Spleen (tissue), 11 donors: ENCODE results near the gene CEP68. TPM values are rescaled to one million over a fixed set of nuclear protein-coding genes. Genes with fewer than 3 reads are reported as not detected.

Experiments used
- DNase-seq: peaks from one replicate; pipeline ENCODE4 v3.0.0-alpha.2; 2020
- H3K27ac ChIP-seq, 8 donors: fragments of 200-600 bp; sonication (generic) in 7 of 8; 1 replicate in 4 of 8; 2 replicates in 4 of 8; pipeline versions ENCODE4 v1.5.0 to v1.8.0; 2016 to 2021; ENCODE audit warnings: inconsistent platforms in 4 of 8, mild to moderate bottlenecking in 4 of 8, moderate library complexity in 1 of 8
- H3K27me3 ChIP-seq, 7 donors: fragments of 200-600 bp; sonication (generic) in 6 of 7; replicated peaks in 1 of 7; 1 replicate in 4 of 7; 2 replicates in 3 of 7; pipeline versions ENCODE4 v1.5.0 to v1.8.0; 2016 to 2021; ENCODE audit warnings: inconsistent platforms in 3 of 7, mild to moderate bottlenecking in 1 of 7
- H3K36me3 ChIP-seq, 6 donors: fragments of 200-600 bp; sonication (generic) in 5 of 6; 1 replicate in 4 of 6; 2 replicates in 2 of 6; pipeline versions ENCODE4 v1.5.0 to v1.8.0; 2016 to 2021; ENCODE audit warnings: inconsistent platforms in 2 of 6
- H3K4me1 ChIP-seq, 6 donors: fragments of 200-600 bp; sonication (generic) in 5 of 6; 1 replicate in 3 of 6; 2 replicates in 3 of 6; pipeline versions ENCODE4 v1.5.0 to v1.8.0; 2016 to 2021; ENCODE audit warnings: inconsistent platforms in 3 of 6
- H3K4me3 ChIP-seq, 8 donors: fragments of 200-600 bp; sonication (generic) in 7 of 8; 1 replicate in 4 of 8; 2 replicates in 4 of 8; pipeline versions ENCODE4 v1.5.0 to v1.8.0; 2016 to 2021; ENCODE audit warnings: inconsistent platforms in 4 of 8, mild to moderate bottlenecking in 4 of 8, moderate library complexity in 2 of 8
- H3K9me3 ChIP-seq, 8 donors: fragments of 200-600 bp; sonication (generic) in 7 of 8; 1 replicate in 4 of 8; 2 replicates in 4 of 8; pipeline versions ENCODE4 v1.5.0 to v1.8.0; 2016 to 2021; ENCODE audit warnings: inconsistent platforms in 4 of 8
- POLR2A ChIP-seq, 3 donors: fragments of 450-650 bp; IDR thresholded peaks; one replicate each; pipeline ENCODE4 v1.5.1; 2017; ENCODE audit warnings: antibody characterized with exemption in 3 of 3, mild to moderate bottlenecking in 1 of 3
- POLR2AphosphoS5 ChIP-seq, 3 donors: sonication (generic); formaldehyde crosslinking; IDR thresholded peaks; one replicate each; pipeline ENCODE4 v1.5.1; 2017; ENCODE audit warnings: antibody characterized with exemption in 3 of 3
- WGBS, 5 donors: extraction: QIAGEN DNeasy Blood & Tissue Kit in 3 of 5; methylation state at CpG; one replicate each; pipeline versions ENCODE4 v1.1.5 to v1.1.7; 2013 to 2018; 5-methylcytosine and 5-hydroxymethylcytosine counted together
- intact Hi-C: fragments of 100-400 bp; cut with DNase I; formaldehyde crosslinking; loops from one replicate; pipeline ENCODE4 v1.15.0; 2023; ENCODE audit warnings: low total_unique reads
- polyA plus RNA-seq, 3 donors: library from polyadenylated mRNA; stranded (reverse); fragments of 200-250 nt; gene quantifications; one replicate each; pipeline ENCODE4 v1.2.1, GENCODE V29; 2013
- total RNA-seq, 7 donors: library from RNA; depleted of rRNA in 3 of 7; stranded (reverse); fragments of >200 nt in 3 of 7; fragmentation: NEBNext Ultra II Directional in 4 of 7; extraction: Animal tissue kit (Norgen Biotek cat#: 25700) in 4 of 7; gene quantifications; one replicate each; pipeline versions ENCODE4 v1.1.0 to v1.2.1, GENCODE V29; 2016 to 2021
- TF ChIP-seq, protein P1 (sequence below), 11 experiments: fragments of 200-600 bp in 7 of 11; fragments of 450-650 bp in 4 of 11; sonication (generic) in 4 of 11; IDR thresholded peaks in 8 of 11; conservative IDR thresholded peaks in 3 of 11; 1 replicate in 7 of 11; 2 replicates in 4 of 11; pipeline versions ENCODE4 v1.4.0 to v1.8.0; 2016 to 2021; ENCODE audit warnings: antibody characterized with exemption in 11 of 11, inconsistent platforms in 4 of 11, mild to moderate bottlenecking in 1 of 11
- donor health status: healthy with polysubstance abuse.
- donor health status: DM: no; HTN: no; CAD: no; lungs with moderate emphysema.
- donor health status: DM: no; HTN: no; CAD: no.
- donor health status: Bipolar disorder and iron deficiency.
- donor health status: healthy.
- donor health status: DM: no; HTN: no; CAD: no.
- donor health status: DM: yes; HTN: yes; CAD: no.

CEP68 gene
- total and polyA plus RNA-seq, 10 donors: 5.2 to 26.7 (median 19.5) TPM

DNA sequence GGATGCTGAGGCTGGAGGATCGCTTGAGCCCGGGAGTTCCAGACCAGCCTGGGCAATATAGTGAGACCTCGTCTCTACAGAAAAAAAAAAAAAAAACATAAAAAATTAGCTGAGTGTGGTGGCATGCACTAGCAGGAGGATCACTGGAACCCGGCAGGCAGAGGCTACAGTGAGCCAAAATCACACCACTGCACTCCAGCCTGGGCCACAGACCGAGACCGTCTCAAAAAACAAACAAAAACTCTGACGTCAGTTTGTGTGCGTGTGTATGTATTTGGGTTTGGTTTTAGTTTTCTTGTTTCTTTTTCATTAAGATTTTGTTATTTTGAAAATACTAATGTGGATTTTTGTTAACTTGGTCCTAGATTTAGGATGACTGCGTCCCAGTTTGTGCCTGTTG is 19.0 kb downstream of the CEP68 start:
- intact Hi-C loops: no loop called here
- 89 to 94% (median 91%) methylated on average over 9 of the region's 9 CpGs for WGBS, 5 donors
- Histone ChIP-seq H3K27me3 (no peaks in the 10 kb centered on the region), H3K36me3 (peaks cover 0 to 100% (median 56%) of the 10 kb centered on the region in 6 donors), H3K4me1 (peaks cover 8 to 49% (median 23%) of the 10 kb centered on the region in 6 donors), H3K9me3 (no peaks in the 10 kb centered on the region), H3K4me3 (no peak overlapping the region), H3K27ac (peak overlapping the region in 5 of 8 donors; percentile 29 to 61 (median 54))
- DNase-seq: no peak
- TF ChIP-seq POLR2AphosphoS5 (IDR thresholded peaks at IDR 0.05) (no peak), POLR2A (IDR thresholded peaks at IDR 0.05) (no peak)
- TF ChIP-seq, protein P1, sequence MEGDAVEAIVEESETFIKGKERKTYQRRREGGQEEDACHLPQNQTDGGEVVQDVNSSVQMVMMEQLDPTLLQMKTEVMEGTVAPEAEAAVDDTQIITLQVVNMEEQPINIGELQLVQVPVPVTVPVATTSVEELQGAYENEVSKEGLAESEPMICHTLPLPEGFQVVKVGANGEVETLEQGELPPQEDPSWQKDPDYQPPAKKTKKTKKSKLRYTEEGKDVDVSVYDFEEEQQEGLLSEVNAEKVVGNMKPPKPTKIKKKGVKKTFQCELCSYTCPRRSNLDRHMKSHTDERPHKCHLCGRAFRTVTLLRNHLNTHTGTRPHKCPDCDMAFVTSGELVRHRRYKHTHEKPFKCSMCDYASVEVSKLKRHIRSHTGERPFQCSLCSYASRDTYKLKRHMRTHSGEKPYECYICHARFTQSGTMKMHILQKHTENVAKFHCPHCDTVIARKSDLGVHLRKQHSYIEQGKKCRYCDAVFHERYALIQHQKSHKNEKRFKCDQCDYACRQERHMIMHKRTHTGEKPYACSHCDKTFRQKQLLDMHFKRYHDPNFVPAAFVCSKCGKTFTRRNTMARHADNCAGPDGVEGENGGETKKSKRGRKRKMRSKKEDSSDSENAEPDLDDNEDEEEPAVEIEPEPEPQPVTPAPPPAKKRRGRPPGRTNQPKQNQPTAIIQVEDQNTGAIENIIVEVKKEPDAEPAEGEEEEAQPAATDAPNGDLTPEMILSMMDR (IDR thresholded peaks at IDR 0.05 in 8 of 11, conservative IDR thresholded peaks at IDR 0.05 in 3 of 11): no peak

DNA sequence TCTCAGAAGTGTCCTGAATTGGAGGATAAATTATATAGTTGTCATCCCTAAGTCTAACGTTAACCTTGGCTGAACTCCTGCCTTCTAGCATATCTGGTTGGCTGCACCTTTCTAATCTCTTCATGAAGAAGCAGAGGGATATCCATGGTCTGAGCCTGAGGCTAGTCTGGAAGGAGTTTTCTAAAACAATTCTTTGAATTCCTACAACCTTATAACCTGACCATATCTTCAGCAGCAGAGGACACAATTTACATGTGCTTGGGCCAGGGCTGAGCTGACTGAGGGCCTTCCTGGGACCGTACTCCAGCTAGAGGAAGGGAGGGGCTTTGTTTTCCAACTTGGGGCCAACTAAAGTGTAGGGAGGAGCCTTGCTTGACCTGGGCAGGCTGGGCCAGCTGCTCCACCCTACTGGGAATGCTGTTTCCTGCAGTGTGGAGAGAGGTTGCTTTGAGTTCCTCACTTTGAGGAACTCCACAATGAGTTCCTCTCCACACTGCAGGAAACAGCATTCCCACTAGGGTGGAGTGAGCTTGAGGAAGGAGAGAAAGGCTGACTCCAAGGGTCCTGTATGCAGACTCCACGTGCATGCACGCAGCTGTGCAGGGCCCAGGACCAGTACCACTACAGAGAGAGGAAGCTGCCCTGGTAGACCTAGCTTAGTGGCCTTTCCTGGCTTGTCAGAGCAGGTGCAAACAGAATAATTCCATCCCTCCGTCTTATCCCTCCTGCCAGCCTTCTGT is 19.6 kb downstream of the CEP68 start:
- intact Hi-C loops: no loop called here
- Histone ChIP-seq H3K4me1 (peaks cover 8 to 47% (median 19%) of the 10 kb centered on the region in 6 donors), H3K4me3 (no peak overlapping the region), H3K27me3 (no peaks in the 10 kb centered on the region), H3K27ac (peak overlapping the region in 6 of 8 donors; percentile 4 to 61 (median 47)), H3K9me3 (no peaks in the 10 kb centered on the region), H3K36me3 (peaks cover 0 to 100% (median 55%) of the 10 kb centered on the region in 6 donors)
- DNase-seq: peak; percentile 66
- TF ChIP-seq, protein P1 (IDR thresholded peaks at IDR 0.05 in 8 of 11, conservative IDR thresholded peaks at IDR 0.05 in 3 of 11): no peak
- no peak for TF ChIP-seq POLR2A (IDR thresholded peaks at IDR 0.05)
- TF ChIP-seq POLR2AphosphoS5 (IDR thresholded peaks at IDR 0.05): peak in 2 of 3 donors; percentile 40
- 45 to 68% (median 62%) methylated on average over 5 of the region's 5 CpGs for WGBS, 5 donors

DNA sequence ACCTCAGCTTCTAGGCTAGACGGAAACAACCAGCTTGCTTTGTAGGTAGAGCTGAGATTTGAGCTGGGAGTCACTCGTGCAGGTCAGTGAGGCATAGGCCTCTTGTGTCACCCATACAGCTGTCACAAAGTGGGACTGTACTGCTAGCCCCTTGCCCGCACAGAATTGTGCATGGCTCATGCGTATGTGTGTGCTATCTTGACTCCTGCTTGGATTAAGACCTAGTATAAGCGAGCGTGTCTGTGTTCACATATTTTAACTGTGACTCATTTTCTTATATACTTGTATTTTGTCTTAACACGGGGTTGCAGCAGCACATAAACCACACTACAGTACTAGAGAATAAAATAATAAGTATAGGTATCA is 20.1 kb downstream of the CEP68 start:
- H3K4me1 ChIP-seq: peaks cover 8 to 47% (median 19%) of the 10 kb centered on the region in 6 donors
- no peak overlapping the region for H3K4me3 ChIP-seq
- DNase-seq: no peak
- peaks cover 0 to 100% (median 55%) of the 10 kb centered on the region in 6 donors for H3K36me3 ChIP-seq
- peak overlapping the region in 6 of 8 donors; percentile 4 to 61 (median 47) for H3K27ac ChIP-seq
- 76 to 90% (median 82%) methylated on average over 7 of the region's 7 CpGs for WGBS, 5 donors
- intact Hi-C loops: no loop called here
- no peak for TF ChIP-seq POLR2AphosphoS5 (IDR thresholded peaks at IDR 0.05)
- TF ChIP-seq, protein P1 (IDR thresholded peaks at IDR 0.05 in 8 of 11, conservative IDR thresholded peaks at IDR 0.05 in 3 of 11): no peak
- no peak for TF ChIP-seq POLR2A (IDR thresholded peaks at IDR 0.05)
- no peaks in the 10 kb centered on the region for H3K9me3 ChIP-seq
- no peaks in the 10 kb centered on the region for H3K27me3 ChIP-seq

DNA sequence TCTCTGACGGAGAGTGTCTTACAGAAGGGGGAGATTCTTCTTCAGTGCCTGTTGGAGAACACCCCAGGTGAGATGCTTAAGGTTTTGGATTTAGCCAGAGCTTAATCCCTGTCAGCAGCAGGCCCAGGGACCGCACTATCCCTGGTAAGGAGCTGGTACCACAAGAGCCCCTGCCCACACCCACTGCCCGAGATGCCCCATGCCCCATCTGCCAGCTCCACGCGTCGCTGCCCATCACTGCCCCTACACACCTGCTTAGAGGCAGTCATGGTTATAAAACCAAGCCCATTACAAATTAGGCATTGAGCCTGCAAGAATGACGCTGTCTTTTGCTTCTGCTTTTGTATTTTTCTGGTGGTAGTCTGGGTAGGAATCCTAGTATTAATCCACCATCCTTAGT is 21.7 kb downstream of the CEP68 start:
- TF ChIP-seq POLR2A (IDR thresholded peaks at IDR 0.05) (no peak), POLR2AphosphoS5 (IDR thresholded peaks at IDR 0.05) (peak in 2 of 3 donors; percentile 12 to 52)
- DNase-seq: no peak
- WGBS, 5 donors: 91 to 94% (median 93%) methylated on average over 7 of the region's 7 CpGs
- Histone ChIP-seq H3K9me3 (no peaks in the 10 kb centered on the region), H3K27me3 (no peaks in the 10 kb centered on the region), H3K4me1 (peaks cover 8 to 50% (median 27%) of the 10 kb centered on the region in 6 donors), H3K4me3 (no peak overlapping the region), H3K36me3 (peaks cover 0 to 100% (median 52%) of the 10 kb centered on the region in 6 donors), H3K27ac (peak overlapping the region in 1 of 8 donors; percentile 24)
- intact Hi-C loops: no loop called here
